ENCODE data around the gene FLAD1. TPM values are rescaled to one million over a fixed set of nuclear protein-coding genes. Genes with fewer than 3 reads are reported as not detected.

The FLAD1 gene
- total and polyA plus RNA-seq, 4 donors: 10.9 to 37.0 (median 30.6) TPM

GRCh38 chr1:155005076-155006011 is 22.2 kb downstream of the FLAD1 start:
- no peak for TF ChIP-seq CTCF (IDR thresholded peaks at IDR 0.05; ENCODE audit: control extremely low read depth, extremely low read depth)
- no peak overlapping the region for H3K9ac ChIP-seq (ENCODE audit: insufficient read depth in 1 of 2, low read length in 2 of 2)
- ATAC-seq (ENCODE audit: insufficient read depth, low FRiP score) (no peak), DNase-seq (peak in 1 of 3 donors; percentile 48)
- H3K36me3 ChIP-seq (ENCODE audit: control insufficient read depth in 4 of 4, insufficient read depth in 4 of 4, low read length in 4 of 4): no peaks in the 10 kb centered on the region
- no peak overlapping the region for H3K4me3 ChIP-seq
- no peaks in the 10 kb centered on the region for H3K9me3 ChIP-seq (ENCODE audit: control insufficient read depth in 4 of 4, insufficient read depth in 3 of 4, low read length in 3 of 4)
- H3K4me1 ChIP-seq (ENCODE audit: control insufficient read depth in 5 of 5, insufficient read depth in 5 of 5, low read length in 5 of 5): peaks cover 6 to 38% (median 21%) of the 10 kb centered on the region in 5 donors
- H3K27ac ChIP-seq (ENCODE audit: low read depth in 1 of 2, low read length in 1 of 2): peak overlapping the region; percentile 89 to 97
- WGBS, 2 donors: 27 to 31% methylated on average over 17 of the region's 17 CpGs
- H3K27me3 ChIP-seq (ENCODE audit: control insufficient read depth in 3 of 3, insufficient read depth in 3 of 3, low read length in 2 of 3): no peaks in the 10 kb centered on the region

GRCh38 chr1:155006601-155007101 is 23.5 kb downstream of the FLAD1 start:
- ATAC-seq (ENCODE audit: insufficient read depth, low FRiP score) (no peak), DNase-seq (peak in 2 of 3 donors; percentile 49 to 66)
- 15 to 17% methylated on average over 2 of the region's 2 CpGs for WGBS, 2 donors
- peaks cover 6 to 49% (median 21%) of the 10 kb centered on the region in 5 donors for H3K4me1 ChIP-seq (ENCODE audit: control insufficient read depth in 5 of 5, insufficient read depth in 5 of 5, low read length in 5 of 5)
- no peak for TF ChIP-seq CTCF (IDR thresholded peaks at IDR 0.05; ENCODE audit: control extremely low read depth, extremely low read depth)
- H3K36me3 ChIP-seq (ENCODE audit: control insufficient read depth in 4 of 4, insufficient read depth in 4 of 4, low read length in 4 of 4): no peaks in the 10 kb centered on the region
- H3K27me3 ChIP-seq (ENCODE audit: control insufficient read depth in 3 of 3, insufficient read depth in 3 of 3, low read length in 2 of 3): no peaks in the 10 kb centered on the region
- H3K9me3 ChIP-seq (ENCODE audit: control insufficient read depth in 4 of 4, insufficient read depth in 3 of 4, low read length in 3 of 4): no peaks in the 10 kb centered on the region
- H3K4me3 ChIP-seq: no peak overlapping the region
- no peak overlapping the region for H3K9ac ChIP-seq (ENCODE audit: insufficient read depth in 1 of 2, low read length in 2 of 2)
- peak overlapping the region; percentile 63 to 68 for H3K27ac ChIP-seq (ENCODE audit: low read depth in 1 of 2, low read length in 1 of 2)

- no peaks in the 10 kb centered on the region for H3K27me3 ChIP-seq (ENCODE audit: control insufficient read depth in 3 of 3, insufficient read depth in 3 of 3, low read length in 2 of 3)
- no peak for TF ChIP-seq CTCF (IDR thresholded peaks at IDR 0.05; ENCODE audit: control extremely low read depth, extremely low read depth)
- peaks cover 6 to 56% (median 27%) of the 10 kb centered on the region in 5 donors for H3K4me1 ChIP-seq (ENCODE audit: control insufficient read depth in 5 of 5, insufficient read depth in 5 of 5, low read length in 5 of 5)
- no peak overlapping the region for H3K9ac ChIP-seq (ENCODE audit: insufficient read depth in 1 of 2, low read length in 2 of 2)
- no peaks in the 10 kb centered on the region for H3K36me3 ChIP-seq (ENCODE audit: control insufficient read depth in 4 of 4, insufficient read depth in 4 of 4, low read length in 4 of 4)
- 44 to 57% methylated on average over 4 to 6 of the region's 6 CpGs for WGBS, 2 donors
- no peaks in the 10 kb centered on the region for H3K9me3 ChIP-seq (ENCODE audit: control insufficient read depth in 4 of 4, insufficient read depth in 3 of 4, low read length in 3 of 4)
- H3K4me3 ChIP-seq: no peak overlapping the region
- DNase-seq (no peak), ATAC-seq (ENCODE audit: insufficient read depth, low FRiP score) (no peak)
- H3K27ac ChIP-seq (ENCODE audit: low read depth in 1 of 2, low read length in 1 of 2): peak overlapping the region; percentile 52 to 63
Measured at GRCh38 chr1:155007251-155007828, 24.2 kb downstream of the FLAD1 start.
